GM18507 (cell line): Measurements from ENCODE around the gene SORCS3.

Experiments used
- DNase-seq: peaks from one replicate; pipeline ENCODE4 v3.0.0; 2011; ENCODE audit warnings: low read depth; ENCODE audit not compliant: insufficient read length; ENCODE audit errors: extremely low spot score
- FAIRE-seq: peaks from 2 replicates; lab custom pipeline; 2011; peaks lifted over from hg19 to GRCh38; lab: Jason Lieb, UNC

SORCS3 gene

GRCh38 chr10:105262666-105263065 is 621.6 kb downstream of the SORCS3 start:
- FAIRE-seq (no peak), DNase-seq (no peak)

GRCh38 chr10:105266966-105267539 is 626.0 kb downstream of the SORCS3 start:
- no peak for FAIRE-seq

GRCh38 chr10:105268961-105269360 is 627.9 kb downstream of the SORCS3 start:
- no peak for FAIRE-seq

More at GRCh38 chr10:105266966-105267539, 626.0 kb downstream of the SORCS3 start:
- DNase-seq: no peak

GRCh38 chr10:105269689-105270088 is 628.6 kb downstream of the SORCS3 start:
- no peak for FAIRE-seq
- no peak for DNase-seq

More at GRCh38 chr10:105268961-105269360, 627.9 kb downstream of the SORCS3 start:
- DNase-seq: no peak

GRCh38 chr10:105274556-105275070 is 633.5 kb downstream of the SORCS3 start:
- DNase-seq (no peak), FAIRE-seq (no peak)

- no peak for DNase-seq
- FAIRE-seq: no peak
Measured at GRCh38 chr10:105278439-105278838, 637.3 kb downstream of the SORCS3 start.

GRCh38 chr10:105279101-105279500 is 638.0 kb downstream of the SORCS3 start:
- FAIRE-seq: no peak
- DNase-seq: no peak

- FAIRE-seq: no peak
- DNase-seq: no peak
Measured at GRCh38 chr10:105280895-105281294, 639.8 kb downstream of the SORCS3 start.

- FAIRE-seq: no peak
Measured at GRCh38 chr10:105284476-105285215, 643.6 kb downstream of the SORCS3 start.

GRCh38 chr10:105288026-105288425 is 646.9 kb downstream of the SORCS3 start:
- FAIRE-seq (no peak), DNase-seq (no peak)

More at GRCh38 chr10:105284476-105285215, 643.6 kb downstream of the SORCS3 start:
- no peak for DNase-seq

- DNase-seq (no peak), FAIRE-seq (no peak)
Measured at GRCh38 chr10:105288613-105289012, 647.5 kb downstream of the SORCS3 start.

- DNase-seq (no peak), FAIRE-seq (no peak)
Measured at GRCh38 chr10:105291571-105291970, 650.5 kb downstream of the SORCS3 start.

- no peak for FAIRE-seq
- DNase-seq: no peak
Measured at GRCh38 chr10:105292236-105292635, 651.1 kb downstream of the SORCS3 start.
